IMR-90 (cell line): ENCODE data around the gene GRM8. TPM values are rescaled to one million over a fixed set of nuclear protein-coding genes. Genes with fewer than 3 reads are reported as not detected.

Experiments used
- ATAC-seq: fragments of 200-7000 bp; cut with Tn5 transposase; 2 replicates; pipeline ENCODE4 v1.9.1; 2020; ENCODE audit warnings: low read depth, mild to moderate bottlenecking, moderate library complexity
- BruUV-seq: library from RNA; stranded (reverse); fragments of 400-500 nt; replicated peaks from 2 replicates; lab custom pipeline; 2021; lab: Mats Ljungman, UMichigan
- CTCF ChIA-PET: fragments of 300-600 bp; formaldehyde crosslinking; extraction: SDS; loops from one replicate; lab custom pipeline; 2021; ENCODE audit warnings: antibody characterized with exemption; lab: Yijun Ruan, JAX
- POLR2A ChIA-PET: fragments of 300-600 bp; sonication (Branson Sonifier 250); formaldehyde crosslinking; loops from one replicate; lab custom pipeline; 2022; ENCODE audit warnings: antibody characterized with exemption; ENCODE audit not compliant: unreplicated experiment; lab: Charles Lee
- DNase-seq: peaks from one replicate; pipeline ENCODE4 v3.0.0; 2013
- H2AFZ ChIP-seq: replicated peaks from 2 replicates; pipeline ENCODE3; 2013; ENCODE audit warnings: low read length, mild to moderate bottlenecking; ENCODE audit not compliant: poor library complexity
- H2AK5ac ChIP-seq: 2 replicates; pipeline ENCODE4 v1.6.1; 2013; ENCODE audit warnings: low read depth, low read length, inconsistent platforms
- H2AK9ac ChIP-seq: replicated peaks from 2 replicates; pipeline ENCODE3; 2013; ENCODE audit warnings: mild to moderate bottlenecking, low read depth, low read length, moderate library complexity; ENCODE audit not compliant: poor library complexity
- H2BK120ac ChIP-seq: 2 replicates; pipeline ENCODE4 v1.6.1; 2013; ENCODE audit warnings: low read depth, low read length, inconsistent platforms
- H2BK15ac ChIP-seq: 3 replicates; pipeline ENCODE4 v1.6.1; 2013; ENCODE audit warnings: low read depth, low read length, inconsistent platforms
- H2BK20ac ChIP-seq: 2 replicates; pipeline ENCODE4 v1.6.1; 2013; ENCODE audit warnings: low read depth, mild to moderate bottlenecking, inconsistent platforms, low read length, moderate library complexity
- H2BK5ac ChIP-seq: 2 replicates; pipeline ENCODE4 v1.6.1; 2013; ENCODE audit warnings: mild to moderate bottlenecking, low read depth, low read length, inconsistent platforms; ENCODE audit not compliant: poor library complexity, severe bottlenecking
- H3K14ac ChIP-seq: replicated peaks from 2 replicates; pipeline ENCODE4 v1.6.1; 2013; ENCODE audit warnings: low read depth, low read length, inconsistent platforms
- H3K18ac ChIP-seq: 2 replicates; pipeline ENCODE4 v1.6.1; 2013; ENCODE audit warnings: low read depth, low read length, control low read depth
- H3K23ac ChIP-seq: 2 replicates; pipeline ENCODE4 v1.6.1; 2013; ENCODE audit warnings: low read depth, low read length, inconsistent platforms
- H3K27ac ChIP-seq: 2 replicates; pipeline ENCODE4 v1.5.1; 2013; ENCODE audit warnings: mild to moderate bottlenecking, control low read depth, low read length; ENCODE audit not compliant: insufficient read depth
- H3K27me3 ChIP-seq: 2 replicates; pipeline ENCODE4 v1.6.1; 2013; ENCODE audit warnings: low read length; ENCODE audit not compliant: control insufficient read depth, insufficient read depth
- H3K36me3 ChIP-seq: 2 replicates; pipeline ENCODE4 v1.6.1; 2013; ENCODE audit warnings: low read length, mixed read lengths; ENCODE audit not compliant: control insufficient read depth, insufficient read depth
- H3K4ac ChIP-seq: 2 replicates; pipeline ENCODE4 v1.6.1; 2013; ENCODE audit warnings: low read depth, low read length, inconsistent platforms
- H3K4me1 ChIP-seq: 2 replicates; pipeline ENCODE4 v1.6.1; 2013; ENCODE audit warnings: low read length, mixed read lengths; ENCODE audit not compliant: control insufficient read depth, insufficient read depth
- H3K4me2 ChIP-seq: 2 replicates; pipeline ENCODE4 v1.6.1; 2013; ENCODE audit warnings: low read depth, mild to moderate bottlenecking, control low read depth, low read length, moderate library complexity
- H3K4me3 ChIP-seq: 2 replicates; pipeline ENCODE4 v1.5.1; 2013; ENCODE audit warnings: low read depth, mild to moderate bottlenecking, control low read depth, low read length, moderate library complexity; ENCODE audit not compliant: insufficient read depth
- H3K56ac ChIP-seq: 2 replicates; pipeline ENCODE4 v1.6.1; 2013; ENCODE audit warnings: low read length, inconsistent platforms; ENCODE audit not compliant: insufficient read depth; ENCODE audit errors: extremely low read depth
- H3K79me1 ChIP-seq, 2 experiments: 2 replicates each; pipeline ENCODE4 v1.6.1; 2013; ENCODE audit warnings: low read length in 2 of 2, inconsistent platforms in 1 of 2, low read depth in 1 of 2
- H3K9ac ChIP-seq: 2 replicates; pipeline ENCODE4 v1.6.1; 2013; ENCODE audit warnings: low read depth, low read length, control low read depth
- H3K9me1 ChIP-seq: 2 replicates; pipeline ENCODE4 v1.6.1; 2013; ENCODE audit warnings: low read length, inconsistent platforms; ENCODE audit not compliant: insufficient read depth
- H3K9me3 ChIP-seq: 2 replicates; pipeline ENCODE4 v1.6.1; 2013; ENCODE audit warnings: low read length; ENCODE audit not compliant: control insufficient read depth, insufficient read depth
- H4K20me1 ChIP-seq: 2 replicates; pipeline ENCODE4 v1.6.1; 2013; ENCODE audit warnings: low read length, inconsistent platforms; ENCODE audit not compliant: insufficient read depth
- H4K5ac ChIP-seq: 2 replicates; pipeline ENCODE4 v1.6.1; 2013; ENCODE audit warnings: mild to moderate bottlenecking, low read depth, low read length, control low read depth
- H4K8ac ChIP-seq, 2 experiments: 2 replicates each; pipeline ENCODE4 v1.6.1; 2013; ENCODE audit warnings: low read depth in 2 of 2, low read length in 2 of 2, control low read depth in 1 of 2, inconsistent platforms in 1 of 2
- H4K91ac ChIP-seq: 2 replicates; pipeline ENCODE4 v1.6.1; 2013; ENCODE audit warnings: low read depth, low read length, inconsistent platforms; ENCODE audit not compliant: insufficient read depth
- BHLHE40 ChIP-seq: fragments of 150-350 bp; IDR thresholded peaks from 2 replicates; pipeline ENCODE4 v1.6.1; 2016; ENCODE audit warnings: mild to moderate bottlenecking, low read depth, low read length
- CEBPB ChIP-seq: IDR thresholded peaks from 2 replicates; pipeline ENCODE4 v1.6.1; 2012; ENCODE audit warnings: low read depth, low read length, improper control_type of control experiment
- CHD1 ChIP-seq: IDR thresholded peaks from 2 replicates; pipeline ENCODE4 v1.6.1; 2012; ENCODE audit warnings: low read depth, low read length, improper control_type of control experiment
- FOS ChIP-seq: fragments of 150-350 bp; IDR thresholded peaks from 2 replicates; pipeline ENCODE4 v1.6.1; 2016; ENCODE audit warnings: low read depth, low read length
- MAFK ChIP-seq: IDR thresholded peaks from 2 replicates; pipeline ENCODE4 v1.6.1; 2012; ENCODE audit warnings: low read depth, low read length, improper control_type of control experiment
- MAZ ChIP-seq: IDR thresholded peaks from 2 replicates; pipeline ENCODE4 v1.6.1; 2012; ENCODE audit warnings: low read depth, mild to moderate bottlenecking, low read length, improper control_type of control experiment, moderate library complexity, borderline replicate concordance
- MXI1 ChIP-seq: IDR thresholded peaks from 2 replicates; pipeline ENCODE4 v1.6.1; 2012; ENCODE audit warnings: low read depth, mild to moderate bottlenecking, low read length, moderate library complexity, borderline replicate concordance
- NFE2L2 ChIP-seq: fragments of 150-350 bp; IDR thresholded peaks from 2 replicates; pipeline ENCODE4 v1.6.1; 2016; ENCODE audit warnings: low read depth, mild to moderate bottlenecking, low read length
- POLR2A ChIP-seq: IDR thresholded peaks from 2 replicates; pipeline ENCODE4 v1.6.1; 2012; ENCODE audit warnings: mild to moderate bottlenecking, low read depth, low read length
- RAD21 ChIP-seq: IDR thresholded peaks from 2 replicates; pipeline ENCODE4 v1.6.1; 2012; ENCODE audit warnings: low read length, improper control_type of control experiment
- RCOR1 ChIP-seq: IDR thresholded peaks from 2 replicates; pipeline ENCODE4 v1.6.1; 2012; ENCODE audit warnings: mild to moderate bottlenecking, low read length, improper control_type of control experiment; ENCODE audit not compliant: insufficient replicate concordance
- RFX5 ChIP-seq: IDR thresholded peaks from 2 replicates; pipeline ENCODE4 v1.8.0; 2012; ENCODE audit warnings: low read depth, mild to moderate bottlenecking, low read length, moderate library complexity
- SMC3 ChIP-seq: fragments of 150-350 bp; IDR thresholded peaks from 2 replicates; pipeline ENCODE4 v1.6.1; 2016; ENCODE audit warnings: low read depth, mild to moderate bottlenecking, antibody characterized with exemption, low read length, moderate library complexity
- WGBS, 2 experiments: methylation state at CpG; one replicate each; pipeline versions ENCODE4 v1.1.5 to v1.1.7; 2013; ENCODE audit warnings: missing lambda C conversion rate in 2 of 2; ENCODE audit not compliant: insufficient read length in 1 of 2; ENCODE audit errors: extremely low coverage in 2 of 2; 5-methylcytosine and 5-hydroxymethylcytosine counted together
- dilution Hi-C: fragments of 300-500 bp; cut with HindIII; formaldehyde crosslinking; loops from one replicate; pipeline ENCODE4 v1.14.3; 2018; ENCODE audit warnings: low sequenced_read_pairs; ENCODE audit not compliant: unreplicated experiment
- in situ Hi-C: fragments of 300-500 bp; cut with MboI; formaldehyde crosslinking; loops from 3 replicates; pipeline ENCODE4 v1.14.3; 2019; ENCODE audit warnings: low sequenced_read_pairs, inconsistent platforms, mixed read lengths
- intact Hi-C: fragments of 100-400 bp; cut with micrococcal nuclease; formaldehyde crosslinking; loops from 2 replicates; pipeline ENCODE4 v1.10.0; 2022
- polyA plus RNA-seq, 3 experiments: library from polyadenylated mRNA; depleted of rRNA; stranded (reverse); fragments of >200 nt; gene quantifications; 2 replicates each; pipeline ENCODE4 v1.2.3, GENCODE V29; 2012; ENCODE audit warnings: low replicate concordance in 1 of 3
- total RNA-seq: library from RNA; depleted of rRNA; stranded (reverse); fragments of >200 nt; gene quantifications from 2 replicates; pipeline ENCODE4 v1.2.3, GENCODE V29; 2012
- TF ChIP-seq, protein P1 (sequence below): fragments of 150-350 bp; IDR thresholded peaks from 2 replicates; pipeline ENCODE4 v1.6.1; 2017; ENCODE audit warnings: mild to moderate bottlenecking, antibody characterized with exemption, low read length, low read depth
- TF ChIP-seq, protein P2 (sequence below): fragments of 150-350 bp; IDR thresholded peaks from 2 replicates; pipeline ENCODE4 v1.6.1; 2016; ENCODE audit warnings: low read depth, mild to moderate bottlenecking, low read length, moderate library complexity, borderline replicate concordance
- TF ChIP-seq, protein P3 (sequence below): conservative IDR thresholded peaks from 2 replicates; pipeline ENCODE4 v1.5.1; 2012; ENCODE audit warnings: mild to moderate bottlenecking, low read depth, low read length, improper control_type of control experiment

Gene GRM8
- total and polyA plus RNA-seq, 2 of the 4 experiments (the other 2 are of a cell fraction) = not detected

DNA sequence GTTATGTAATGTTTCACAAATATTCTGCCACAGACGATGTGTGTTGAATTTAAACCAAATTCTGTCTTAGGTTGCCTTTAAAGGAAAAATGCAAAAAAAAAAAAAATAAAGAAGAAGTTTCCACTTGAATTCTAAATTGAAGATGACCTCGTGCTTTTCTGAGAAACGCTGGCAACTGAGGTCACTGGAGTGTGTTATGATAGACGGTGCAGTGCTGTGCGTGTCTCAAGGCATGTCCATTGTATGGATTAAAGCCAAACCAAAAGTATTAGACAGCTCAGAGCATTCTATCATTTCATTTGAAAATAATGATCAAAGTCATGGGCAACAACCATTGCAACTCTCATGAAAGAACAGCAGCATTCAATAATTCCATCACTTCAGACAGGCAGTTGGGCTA lies 483.9 kb downstream of the GRM8 start:
- H3K79me1 ChIP-seq = no peaks in the 10 kb centered on the region
- no peak overlapping the region for H4K5ac ChIP-seq
- H2AK5ac ChIP-seq = no peak overlapping the region
- no peaks in the 10 kb centered on the region for H3K27me3 ChIP-seq
- no peak overlapping the region for H3K4me3 ChIP-seq
- no peak overlapping the region for H2BK15ac ChIP-seq
- no peak overlapping the region for H3K18ac ChIP-seq
- H3K4ac ChIP-seq = no peak overlapping the region
- H2AFZ ChIP-seq = no peak overlapping the region
- H4K91ac ChIP-seq = no peak overlapping the region
- H3K14ac ChIP-seq = no peak overlapping the region
- BruUV-seq = no TSS peak
- WGBS, 2 experiments = no CpG with 5 or more reads among the region's 5 CpGs
- no peaks in the 10 kb centered on the region for H3K4me1 ChIP-seq
- H4K20me1 ChIP-seq = no peaks in the 10 kb centered on the region
- no peaks in the 10 kb centered on the region for H3K9me1 ChIP-seq
- H3K23ac ChIP-seq = no peak overlapping the region
- H3K4me2 ChIP-seq = no peak overlapping the region
- CTCF ChIA-PET = no interaction called here
- DNase-seq = no peak
- no peak overlapping the region for H2BK120ac ChIP-seq
- no peak overlapping the region for H3K56ac ChIP-seq
- no peak for TF ChIP-seq SMC3
- TF ChIP-seq BHLHE40 = no peak
- no peak for TF ChIP-seq POLR2A
- TF ChIP-seq, protein P1, sequence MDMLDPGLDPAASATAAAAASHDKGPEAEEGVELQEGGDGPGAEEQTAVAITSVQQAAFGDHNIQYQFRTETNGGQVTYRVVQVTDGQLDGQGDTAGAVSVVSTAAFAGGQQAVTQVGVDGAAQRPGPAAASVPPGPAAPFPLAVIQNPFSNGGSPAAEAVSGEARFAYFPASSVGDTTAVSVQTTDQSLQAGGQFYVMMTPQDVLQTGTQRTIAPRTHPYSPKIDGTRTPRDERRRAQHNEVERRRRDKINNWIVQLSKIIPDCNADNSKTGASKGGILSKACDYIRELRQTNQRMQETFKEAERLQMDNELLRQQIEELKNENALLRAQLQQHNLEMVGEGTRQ = no peak
- TF ChIP-seq RFX5 = no peak
- TF ChIP-seq, protein P2, sequence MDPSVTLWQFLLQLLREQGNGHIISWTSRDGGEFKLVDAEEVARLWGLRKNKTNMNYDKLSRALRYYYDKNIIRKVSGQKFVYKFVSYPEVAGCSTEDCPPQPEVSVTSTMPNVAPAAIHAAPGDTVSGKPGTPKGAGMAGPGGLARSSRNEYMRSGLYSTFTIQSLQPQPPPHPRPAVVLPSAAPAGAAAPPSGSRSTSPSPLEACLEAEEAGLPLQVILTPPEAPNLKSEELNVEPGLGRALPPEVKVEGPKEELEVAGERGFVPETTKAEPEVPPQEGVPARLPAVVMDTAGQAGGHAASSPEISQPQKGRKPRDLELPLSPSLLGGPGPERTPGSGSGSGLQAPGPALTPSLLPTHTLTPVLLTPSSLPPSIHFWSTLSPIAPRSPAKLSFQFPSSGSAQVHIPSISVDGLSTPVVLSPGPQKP = no peak
- TF ChIP-seq RCOR1 = no peak
- TF ChIP-seq CEBPB = no peak
- no peak for TF ChIP-seq RAD21
- TF ChIP-seq NFE2L2 = no peak
- TF ChIP-seq CHD1 = no peak
- TF ChIP-seq FOS = no peak
- TF ChIP-seq, protein P3, sequence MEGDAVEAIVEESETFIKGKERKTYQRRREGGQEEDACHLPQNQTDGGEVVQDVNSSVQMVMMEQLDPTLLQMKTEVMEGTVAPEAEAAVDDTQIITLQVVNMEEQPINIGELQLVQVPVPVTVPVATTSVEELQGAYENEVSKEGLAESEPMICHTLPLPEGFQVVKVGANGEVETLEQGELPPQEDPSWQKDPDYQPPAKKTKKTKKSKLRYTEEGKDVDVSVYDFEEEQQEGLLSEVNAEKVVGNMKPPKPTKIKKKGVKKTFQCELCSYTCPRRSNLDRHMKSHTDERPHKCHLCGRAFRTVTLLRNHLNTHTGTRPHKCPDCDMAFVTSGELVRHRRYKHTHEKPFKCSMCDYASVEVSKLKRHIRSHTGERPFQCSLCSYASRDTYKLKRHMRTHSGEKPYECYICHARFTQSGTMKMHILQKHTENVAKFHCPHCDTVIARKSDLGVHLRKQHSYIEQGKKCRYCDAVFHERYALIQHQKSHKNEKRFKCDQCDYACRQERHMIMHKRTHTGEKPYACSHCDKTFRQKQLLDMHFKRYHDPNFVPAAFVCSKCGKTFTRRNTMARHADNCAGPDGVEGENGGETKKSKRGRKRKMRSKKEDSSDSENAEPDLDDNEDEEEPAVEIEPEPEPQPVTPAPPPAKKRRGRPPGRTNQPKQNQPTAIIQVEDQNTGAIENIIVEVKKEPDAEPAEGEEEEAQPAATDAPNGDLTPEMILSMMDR = no peak
- TF ChIP-seq MXI1 = no peak
- no peak for TF ChIP-seq MAZ
- TF ChIP-seq MAFK = no peak
- no peak overlapping the region for H3K9ac ChIP-seq
- POLR2A ChIA-PET = no interaction called here
- intact Hi-C loops (no loop called here), in situ Hi-C loops (no loop called here), dilution Hi-C loops (no loop called here)
- H3K27ac ChIP-seq = no peak overlapping the region
- no peak overlapping the region for H2BK5ac ChIP-seq
- no peak for ATAC-seq
- no peak overlapping the region for H2AK9ac ChIP-seq
- no peak overlapping the region for H4K8ac ChIP-seq
- no peak overlapping the region for H2BK20ac ChIP-seq
- H3K9me3 ChIP-seq = no peaks in the 10 kb centered on the region
- no peaks in the 10 kb centered on the region for H3K36me3 ChIP-seq
